Measurements from ENCODE around the gene RPH3AL.
"Not testable (repeated sequence)": the region's sequence is repeated elsewhere in the genome, so short reads cannot be mapped to it uniquely, and the experiment has no call there.

Gene RPH3AL

GRCh38 chr17:260944-261343 is 91.7 kb downstream of the RPH3AL start:
- DNase-seq (ENCODE audit: low spot score) = no peak

GRCh38 chr17:260031-260791 is 92.4 kb downstream of the RPH3AL start:
- DNase-seq (ENCODE audit: low spot score) = no peak

- DNase-seq (ENCODE audit: low spot score) = no peak
Measured at GRCh38 chr17:259341-259976, 93.1 kb downstream of the RPH3AL start.

GRCh38 chr17:258906-259305 is 93.7 kb downstream of the RPH3AL start:
- no peak for DNase-seq (ENCODE audit: low spot score)

GRCh38 chr17:258045-258734 is 94.4 kb downstream of the RPH3AL start:
- no peak for DNase-seq (ENCODE audit: low spot score)

GRCh38 chr17:253091-253846 is 99.3 kb downstream of the RPH3AL start:
- DNase-seq (ENCODE audit: low spot score) = no peak

GRCh38 chr17:252456-252855 is 100.2 kb downstream of the RPH3AL start:
- no peak for DNase-seq (ENCODE audit: low spot score)

GRCh38 chr17:251531-251930 is 101.1 kb downstream of the RPH3AL start:
- DNase-seq (ENCODE audit: low spot score) = no peak

- no peak for DNase-seq (ENCODE audit: low spot score)
Measured at GRCh38 chr17:250487-251300, 101.9 kb downstream of the RPH3AL start.

- no peak for DNase-seq (ENCODE audit: low spot score)
Measured at GRCh38 chr17:249236-249993, 103.2 kb downstream of the RPH3AL start.

- no peak for DNase-seq (ENCODE audit: low spot score)
Measured at GRCh38 chr17:248337-249235, 104.0 kb downstream of the RPH3AL start.

GRCh38 chr17:247767-248166 is 104.8 kb downstream of the RPH3AL start:
- DNase-seq (ENCODE audit: low spot score) = no peak

- DNase-seq (ENCODE audit: low spot score) = no peak
Measured at GRCh38 chr17:246851-247421, 105.7 kb downstream of the RPH3AL start.

- DNase-seq (ENCODE audit: low spot score) = no peak
Measured at GRCh38 chr17:246226-246625, 106.4 kb downstream of the RPH3AL start.

GRCh38 chr17:245611-246010 is 107.0 kb downstream of the RPH3AL start:
- no peak for DNase-seq (ENCODE audit: low spot score)

GRCh38 chr17:245020-245419 is 107.6 kb downstream of the RPH3AL start:
- DNase-seq (ENCODE audit: low spot score) = no peak

- not testable (repeated sequence) for DNase-seq (ENCODE audit: low spot score)
Measured at GRCh38 chr17:243924-244323, 108.7 kb downstream of the RPH3AL start.

- DNase-seq (ENCODE audit: low spot score) = no peak
Measured at GRCh38 chr17:238964-239259, 113.7 kb downstream of the RPH3AL start.
